HCT116 (cell line): ENCODE data around the gene TIMP1. TPM values are rescaled to one million over a fixed set of nuclear protein-coding genes. Genes with fewer than 3 reads are reported as not detected.

ENCODE experiments used
- ATAC-seq: fragments of 200-7000 bp; cut with Tn5 transposase; 2 replicates; pipeline ENCODE4 v1.9.1; 2020; ENCODE audit warnings: mild to moderate bottlenecking, moderate library complexity
- BruUV-seq: library from RNA; stranded (reverse); fragments of 400-500 nt; replicated peaks from 2 replicates; lab custom pipeline; 2021; lab: Mats Ljungman, UMichigan
- CTCF ChIA-PET: fragments of 300-600 bp; sonication (Branson Sonifier 250); formaldehyde crosslinking; loops from one replicate; lab custom pipeline; 2021; ENCODE audit warnings: antibody characterized with exemption; lab: Charles Lee
- POLR2A ChIA-PET: fragments of 300-600, 350-600 bp; sonication (Branson Sonifier 250); formaldehyde crosslinking; loops from one replicate; lab custom pipeline; 2021; ENCODE audit warnings: antibody characterized with exemption; lab: Charles Lee
- RAD21 ChIA-PET, 2 experiments: fragments of 300-600 bp; sonication (Branson Sonifier 250); formaldehyde crosslinking; loops; one replicate each; lab custom pipeline; 2023; ENCODE audit warnings: low total read pairs in 2 of 2; ENCODE audit not compliant: uncharacterized antibody in 2 of 2, unreplicated experiment in 2 of 2, low non-redundant PET in 1 of 2; lab: Charles Lee
- DNase-seq: peaks from one replicate; pipeline ENCODE4 v3.0.0-alpha.2; 2010; ENCODE audit warnings: low read depth, low spot score
- H2AFZ ChIP-seq: fragments of 200-600 bp; shearing (Covaris generic), sonication (generic); 2 replicates; pipeline ENCODE4 v1.6.1; 2017; ENCODE audit warnings: low read depth, mixed run types, mixed read lengths, antibody characterized with exemption, low read length; ENCODE audit not compliant: poor library complexity, severe bottlenecking
- H3K27ac ChIP-seq: 2 replicates; pipeline ENCODE4 v1.5.1; 2012; ENCODE audit warnings: low read depth, low read length
- H3K27me3 ChIP-seq: fragments of 200-600 bp; sonication (generic); 2 replicates; pipeline ENCODE4 v1.6.1; 2016; ENCODE audit warnings: mixed run types, low read length, mixed read lengths; ENCODE audit not compliant: insufficient read depth
- H3K36me3 ChIP-seq, 2 experiments: fragments of 200-500 bp in 1 of 2; fragments of 200-600 bp in 1 of 2; sonication (Bioruptor generic) in 1 of 2; sonication (generic) in 1 of 2; 2 replicates each; pipeline versions ENCODE4 v1.5.1 to v1.6.1; 2014 to 2016; ENCODE audit warnings: low read length in 2 of 2, inconsistent platforms in 1 of 2, mixed read lengths in 1 of 2, mixed run types in 1 of 2; ENCODE audit not compliant: insufficient read depth in 2 of 2, control insufficient read depth in 1 of 2
- H3K4me1 ChIP-seq, 2 experiments: fragments of 200-600 bp in 1 of 2; sonication (generic) in 1 of 2; 2 replicates each; pipeline versions ENCODE4 v1.5.1 to v1.6.1; 2012 to 2017; ENCODE audit warnings: low read length in 2 of 2, inconsistent platforms in 1 of 2, mild to moderate bottlenecking in 1 of 2, mixed read lengths in 1 of 2, mixed run types in 1 of 2, moderate library complexity in 1 of 2; ENCODE audit not compliant: insufficient read depth in 2 of 2, control insufficient read depth in 1 of 2
- H3K4me2 ChIP-seq: fragments of 200-600 bp; sonication (generic); 2 replicates; pipeline ENCODE4 v1.6.1; 2017; ENCODE audit warnings: mixed run types, low read length, mixed read lengths
- H3K4me3 ChIP-seq, 2 experiments: fragments of 200-600 bp in 1 of 2; sonication (generic) in 1 of 2; replicated peaks in 1 of 2; 2 replicates each; pipeline ENCODE4 v1.5.1; 2011 to 2016; ENCODE audit warnings: low read length in 2 of 2, control low read depth in 1 of 2, low read depth in 1 of 2, mild to moderate bottlenecking in 1 of 2, mixed read lengths in 1 of 2, mixed run types in 1 of 2
- H3K79me2 ChIP-seq: fragments of 200-600 bp; sonication (generic); 2 replicates; pipeline ENCODE4 v1.6.1; 2017; ENCODE audit warnings: mild to moderate bottlenecking, mixed run types, low read length, moderate library complexity, mixed read lengths; ENCODE audit not compliant: insufficient read depth
- H3K9ac ChIP-seq: fragments of 200-600 bp; sonication (generic); 2 replicates; pipeline ENCODE4 v1.6.1; 2016; ENCODE audit warnings: low read length, mixed read lengths
- H3K9me2 ChIP-seq: fragments of 200-600 bp; sonication (generic), shearing (Covaris generic); 2 replicates; pipeline ENCODE4 v1.6.1; 2017; ENCODE audit warnings: mixed run types, mild to moderate bottlenecking, moderate library complexity; ENCODE audit not compliant: insufficient read depth
- H3K9me3 ChIP-seq, 2 experiments: fragments of 200-500 bp in 1 of 2; fragments of 200-600 bp in 1 of 2; sonication (Bioruptor generic) in 1 of 2; sonication (generic) in 1 of 2; 2 replicates each; pipeline ENCODE4 v1.6.1; 2014 to 2017; ENCODE audit warnings: low read length in 2 of 2, mixed read lengths in 2 of 2, inconsistent platforms in 1 of 2, low read depth in 1 of 2, mild to moderate bottlenecking in 1 of 2, mixed run types in 1 of 2, moderate library complexity in 1 of 2; ENCODE audit not compliant: control insufficient read depth in 1 of 2, insufficient read depth in 1 of 2
- H4K20me1 ChIP-seq: fragments of 200-600 bp; sonication (generic), shearing (Covaris generic); 2 replicates; pipeline ENCODE4 v1.6.1; 2017; ENCODE audit warnings: mixed run types, mild to moderate bottlenecking, moderate library complexity; ENCODE audit not compliant: insufficient read depth
- CBX3 ChIP-seq: IDR thresholded peaks from 2 replicates; pipeline ENCODE4 v1.6.1; 2012; ENCODE audit warnings: low read depth
- CEBPB ChIP-seq: IDR thresholded peaks from 2 replicates; pipeline ENCODE4 v1.6.1; 2012; ENCODE audit warnings: low read depth
- EGR1 ChIP-seq: IDR thresholded peaks from 2 replicates; pipeline ENCODE4 v1.6.1; 2012; ENCODE audit warnings: low read depth
- ELF1 ChIP-seq: IDR thresholded peaks from 2 replicates; pipeline ENCODE4 v1.6.1; 2012; ENCODE audit warnings: low read depth, borderline replicate concordance
- EZH2phosphoT487 ChIP-seq: fragments of 200-600 bp; IDR thresholded peaks from 2 replicates; pipeline ENCODE4 v1.6.1; 2018; ENCODE audit warnings: antibody characterized with exemption, borderline replicate concordance
- FOSL1 ChIP-seq: IDR thresholded peaks from 2 replicates; pipeline ENCODE4 v1.6.1; 2012; ENCODE audit warnings: low read depth
- JUND ChIP-seq: IDR thresholded peaks from 2 replicates; pipeline ENCODE4 v1.6.1; 2012
- POLR2A ChIP-seq: IDR thresholded peaks from 2 replicates; pipeline ENCODE4 v1.7.0; 2011; ENCODE audit warnings: borderline replicate concordance; ENCODE audit not compliant: insufficient read depth, insufficient read length; ENCODE audit errors: extremely low read depth
- POLR2AphosphoS5 ChIP-seq: IDR thresholded peaks from 2 replicates; pipeline ENCODE4 v1.6.1; 2011; ENCODE audit warnings: mild to moderate bottlenecking, low read depth, low read length, moderate library complexity
- RAD21 ChIP-seq: IDR thresholded peaks from 2 replicates; pipeline ENCODE4 v1.6.1; 2012; ENCODE audit warnings: low read depth, mild to moderate bottlenecking
- SIN3A ChIP-seq: IDR thresholded peaks from 2 replicates; pipeline ENCODE4 v1.6.1; 2012; ENCODE audit warnings: low read depth
- SP1 ChIP-seq: IDR thresholded peaks from 2 replicates; pipeline ENCODE4 v1.6.1; 2012; ENCODE audit warnings: low read depth
- SRF ChIP-seq: IDR thresholded peaks from 2 replicates; pipeline ENCODE4 v1.6.1; 2012; ENCODE audit warnings: low read depth
- TCF7L2 ChIP-seq: IDR thresholded peaks from 2 replicates; pipeline ENCODE4 v1.7.0; 2011; ENCODE audit warnings: borderline replicate concordance, inconsistent platforms; ENCODE audit not compliant: insufficient read depth, insufficient read length; ENCODE audit errors: extremely low read depth
- ZNF274 ChIP-seq: fragments of 200-500 bp; sonication (Bioruptor generic); IDR thresholded peaks from 2 replicates; pipeline ENCODE4 v1.6.1; 2014; ENCODE audit warnings: mild to moderate bottlenecking, low read depth, low read length, inconsistent platforms
- intact Hi-C: fragments of 100-400 bp; cut with micrococcal nuclease; formaldehyde crosslinking; loops from 2 replicates; pipeline ENCODE4 v1.10.0; 2022
- total RNA-seq: library from RNA; stranded (reverse); gene quantifications from one replicate; pipeline ENCODE4 v1.2.1, GENCODE V29; 2021; ENCODE audit not compliant: unreplicated experiment
- TF ChIP-seq, protein P1 (sequence below): IDR thresholded peaks from 2 replicates; pipeline ENCODE4 v1.6.1; 2012; ENCODE audit warnings: low read depth
- TF ChIP-seq, protein P2 (sequence below): IDR thresholded peaks from 2 replicates; pipeline ENCODE4 v1.6.1; 2012

Gene TIMP1
- total RNA-seq, 1 experiment from 2014 or later: 225 TPM

DNA sequence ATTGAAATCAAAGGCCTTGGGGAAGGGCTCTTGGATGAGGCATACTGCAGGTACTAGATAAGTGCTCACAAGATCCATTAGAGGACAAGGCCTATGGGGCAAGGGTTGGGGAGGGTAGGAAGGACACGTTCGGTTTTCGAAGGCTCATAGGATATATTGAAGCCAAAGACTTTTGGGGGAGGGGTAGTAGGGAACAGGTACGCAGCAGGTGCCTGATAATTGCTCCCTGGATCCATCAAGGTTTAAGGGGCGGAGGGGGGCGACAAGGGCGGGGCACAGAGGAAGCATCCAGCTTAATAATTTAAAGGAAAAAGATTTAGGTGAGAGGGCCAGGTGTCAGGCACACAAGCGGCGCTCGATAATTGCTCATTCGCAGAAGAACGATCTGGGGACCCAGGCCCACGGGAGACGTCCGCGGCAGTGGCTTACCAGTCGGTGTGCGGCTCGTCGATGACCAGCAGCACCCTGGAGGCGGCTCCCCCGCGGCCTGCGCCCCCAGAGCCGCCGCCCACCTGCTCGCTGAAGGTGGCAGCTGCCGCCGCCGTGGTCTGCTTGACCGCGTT lies 36.8 kb downstream of the TIMP1 start:
- ChIA-PET CTCF (no interaction called here), POLR2A (no interaction called here), RAD21 (no interaction called here)
- no peaks in the 10 kb centered on the region for H3K9me2 ChIP-seq
- intact Hi-C loops: no loop called here
- no peaks in the 10 kb centered on the region for H3K36me3 ChIP-seq
- H3K4me1 ChIP-seq: no peaks in the 10 kb centered on the region; a peak in 1 of 4 replicates
- TF ChIP-seq POLR2A (no peak), SP1 (no peak), POLR2AphosphoS5 (no peak), SRF (no peak), RAD21 (no peak), CBX3 (no peak), FOSL1 (no peak), JUND (no peak), EGR1 (no peak), TCF7L2 (no peak), ZNF274 (no peak), CEBPB (no peak), ELF1 (no peak), EZH2phosphoT487 (no peak), SIN3A (no peak)
- TF ChIP-seq, protein P1, sequence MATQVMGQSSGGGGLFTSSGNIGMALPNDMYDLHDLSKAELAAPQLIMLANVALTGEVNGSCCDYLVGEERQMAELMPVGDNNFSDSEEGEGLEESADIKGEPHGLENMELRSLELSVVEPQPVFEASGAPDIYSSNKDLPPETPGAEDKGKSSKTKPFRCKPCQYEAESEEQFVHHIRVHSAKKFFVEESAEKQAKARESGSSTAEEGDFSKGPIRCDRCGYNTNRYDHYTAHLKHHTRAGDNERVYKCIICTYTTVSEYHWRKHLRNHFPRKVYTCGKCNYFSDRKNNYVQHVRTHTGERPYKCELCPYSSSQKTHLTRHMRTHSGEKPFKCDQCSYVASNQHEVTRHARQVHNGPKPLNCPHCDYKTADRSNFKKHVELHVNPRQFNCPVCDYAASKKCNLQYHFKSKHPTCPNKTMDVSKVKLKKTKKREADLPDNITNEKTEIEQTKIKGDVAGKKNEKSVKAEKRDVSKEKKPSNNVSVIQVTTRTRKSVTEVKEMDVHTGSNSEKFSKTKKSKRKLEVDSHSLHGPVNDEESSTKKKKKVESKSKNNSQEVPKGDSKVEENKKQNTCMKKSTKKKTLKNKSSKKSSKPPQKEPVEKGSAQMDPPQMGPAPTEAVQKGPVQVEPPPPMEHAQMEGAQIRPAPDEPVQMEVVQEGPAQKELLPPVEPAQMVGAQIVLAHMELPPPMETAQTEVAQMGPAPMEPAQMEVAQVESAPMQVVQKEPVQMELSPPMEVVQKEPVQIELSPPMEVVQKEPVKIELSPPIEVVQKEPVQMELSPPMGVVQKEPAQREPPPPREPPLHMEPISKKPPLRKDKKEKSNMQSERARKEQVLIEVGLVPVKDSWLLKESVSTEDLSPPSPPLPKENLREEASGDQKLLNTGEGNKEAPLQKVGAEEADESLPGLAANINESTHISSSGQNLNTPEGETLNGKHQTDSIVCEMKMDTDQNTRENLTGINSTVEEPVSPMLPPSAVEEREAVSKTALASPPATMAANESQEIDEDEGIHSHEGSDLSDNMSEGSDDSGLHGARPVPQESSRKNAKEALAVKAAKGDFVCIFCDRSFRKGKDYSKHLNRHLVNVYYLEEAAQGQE: no peak
- TF ChIP-seq, protein P2, sequence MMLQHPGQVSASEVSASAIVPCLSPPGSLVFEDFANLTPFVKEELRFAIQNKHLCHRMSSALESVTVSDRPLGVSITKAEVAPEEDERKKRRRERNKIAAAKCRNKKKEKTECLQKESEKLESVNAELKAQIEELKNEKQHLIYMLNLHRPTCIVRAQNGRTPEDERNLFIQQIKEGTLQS: no peak
- ATAC-seq (no peak), DNase-seq (no peak)
- no peak overlapping the region for H3K4me3 ChIP-seq
- BruUV-seq: no TSS peak
- H4K20me1 ChIP-seq: no peaks in the 10 kb centered on the region
- no peak overlapping the region for H3K9ac ChIP-seq
- no peak overlapping the region for H3K27ac ChIP-seq
- no peak overlapping the region for H3K4me2 ChIP-seq
- no peaks in the 10 kb centered on the region for H3K79me2 ChIP-seq
- no peak overlapping the region for H2AFZ ChIP-seq
- no peaks in the 10 kb centered on the region for H3K9me3 ChIP-seq
- no peaks in the 10 kb centered on the region for H3K27me3 ChIP-seq
